K562 (cell line): ENCODE data around the gene SHLD1. TPM values are rescaled to one million over a fixed set of nuclear protein-coding genes. Genes with fewer than 3 reads are reported as not detected.

ENCODE experiments used
- MEF2A ChIP-seq: IDR thresholded peaks from 2 replicates; pipeline ENCODE4 v1.6.1; 2011; ENCODE audit warnings: low read depth, mild to moderate bottlenecking, low read length, moderate library complexity; ENCODE audit not compliant: control insufficient read depth
- NR4A1 ChIP-seq, 2 experiments: fragments of 250-450 bp in 1 of 2; fragments of 450-650 bp in 1 of 2; sonication (Bioruptor Pico) in 1 of 2; IDR thresholded peaks; 2 replicates each; pipeline versions ENCODE4 v1.4.0 to v1.6.1; 2016 to 2020; ENCODE audit warnings: mild to moderate bottlenecking in 2 of 2, missing compliant biosample characterization in 1 of 2, missing genetic modification characterization in 1 of 2, moderate library complexity in 1 of 2
- SMARCA4 ChIP-seq: fragments of 450-650 bp; IDR thresholded peaks from 2 replicates; pipeline ENCODE4 v1.6.1; 2016
- ZBTB49 ChIP-seq: sonication (generic); formaldehyde crosslinking; IDR thresholded peaks from 2 replicates; pipeline ENCODE4 v1.8.0; 2022; ENCODE audit warnings: missing genetic modification reagents, mild to moderate bottlenecking, borderline replicate concordance
- ZFX ChIP-seq: sonication (generic); formaldehyde crosslinking; IDR thresholded peaks from 2 replicates; pipeline ENCODE4 v1.8.0; 2022; ENCODE audit warnings: mild to moderate bottlenecking, missing genetic modification reagents, moderate library complexity
- polyA plus RNA-seq, 8 experiments: library from polyadenylated mRNA; depleted of rRNA in 4 of 8; stranded (reverse) in 5 of 8; unstranded in 3 of 8; fragments of >200 nt; fragmentation: Nextera tagmentation in 2 of 8; fragmentation: Illumina TruSeq in 1 of 8; extraction: Ambion mirVana in 2 of 8; extraction: Trizol in 1 of 8; gene quantifications; 2 replicates each; pipeline versions ENCODE4 v1.2.1 to v1.2.3, GENCODE V29; 2011 to 2014; ENCODE audit warnings: inconsistent platforms in 1 of 8, missing spikeins in 1 of 8
- total RNA-seq, 7 experiments: library from RNA; depleted of rRNA in 6 of 7; stranded (reverse); fragments of >200 nt in 6 of 7; fragmentation: Illumina TruSeq in 2 of 7; extraction: Trizol in 2 of 7; gene quantifications; 2 replicates each; pipeline versions ENCODE4 v1.2.1 to v1.2.3, GENCODE V29; 2011 to 2021; ENCODE audit warnings: low replicate concordance in 1 of 7
- TF ChIP-seq, protein P1 (sequence below): fragments of 200-800 bp; sonication (Bioruptor generic); IDR thresholded peaks from 2 replicates; pipeline ENCODE4 v1.6.1; 2017; ENCODE audit warnings: missing genetic modification characterization, missing compliant biosample characterization

The SHLD1 gene
- total and polyA plus RNA-seq, 9 of the 15 experiments (the other 6 are each of a cell fraction or from before 2014, with no cell fraction given), result 3.7 to 21.6 (median 8.2) TPM

GRCh38 chr20:5734602-5735001 is 15.6 kb upstream of the SHLD1 start (continued):
- no peak for TF ChIP-seq ZBTB49 (CRISPR knock-in tag)
- TF ChIP-seq SMARCA4, result no peak
- TF ChIP-seq, protein P1, sequence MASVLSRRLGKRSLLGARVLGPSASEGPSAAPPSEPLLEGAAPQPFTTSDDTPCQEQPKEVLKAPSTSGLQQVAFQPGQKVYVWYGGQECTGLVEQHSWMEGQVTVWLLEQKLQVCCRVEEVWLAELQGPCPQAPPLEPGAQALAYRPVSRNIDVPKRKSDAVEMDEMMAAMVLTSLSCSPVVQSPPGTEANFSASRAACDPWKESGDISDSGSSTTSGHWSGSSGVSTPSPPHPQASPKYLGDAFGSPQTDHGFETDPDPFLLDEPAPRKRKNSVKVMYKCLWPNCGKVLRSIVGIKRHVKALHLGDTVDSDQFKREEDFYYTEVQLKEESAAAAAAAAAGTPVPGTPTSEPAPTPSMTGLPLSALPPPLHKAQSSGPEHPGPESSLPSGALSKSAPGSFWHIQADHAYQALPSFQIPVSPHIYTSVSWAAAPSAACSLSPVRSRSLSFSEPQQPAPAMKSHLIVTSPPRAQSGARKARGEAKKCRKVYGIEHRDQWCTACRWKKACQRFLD, result no peak
- peak; percentile 16; the same call in 1 of the 2 replicates for TF ChIP-seq ZFX (CRISPR knock-in tag)
- TF ChIP-seq MEF2A, result no peak
- TF ChIP-seq NR4A1 (CRISPR knock-in tag; IDR thresholded peaks at IDR 0.05), result no peak
- TF ChIP-seq NR4A1 (tag; IDR thresholded peaks at IDR 0.05), result no peak
- TF ChIP-seq, all 486 proteins: peak for 19
